Ovary (tissue), 9 donors: Measurements from ENCODE around the gene PRDM15. TPM values are rescaled to one million over a fixed set of nuclear protein-coding genes. Genes with fewer than 3 reads are reported as not detected.

Experiments
- DNase-seq, 5 donors: peaks; one replicate each; pipeline ENCODE4 v3.0.0-alpha.2; 2019 to 2020
- H3K27ac ChIP-seq, 2 donors: fragments of 200-600 bp; one replicate each; pipeline versions ENCODE4 v1.5.1 to v1.8.0; 2019 to 2022
- H3K27me3 ChIP-seq: fragments of 200-600 bp; one replicate; pipeline ENCODE4 v1.8.0; 2022
- H3K36me3 ChIP-seq: fragments of 200-600 bp; sonication (generic); one replicate; pipeline ENCODE4 v1.5.1; 2019
- H3K4me1 ChIP-seq: one replicate; pipeline ENCODE4 v1.8.1; 2013; ENCODE audit warnings: mild to moderate bottlenecking, moderate library complexity; ENCODE audit not compliant: insufficient read depth
- H3K4me3 ChIP-seq: fragments of 200-600 bp; sonication (generic); one replicate; pipeline ENCODE4 v1.5.1; 2017
- H3K9me3 ChIP-seq, 2 donors: fragments of 200-600 bp in 1 of 2; sonication (generic) in 1 of 2; one replicate each; pipeline versions ENCODE4 v1.5.1 to v1.8.1; 2013 to 2019; ENCODE audit warnings: mild to moderate bottlenecking in 1 of 2, moderate library complexity in 1 of 2
- CTCF ChIP-seq, 3 donors: fragments of 450-650 bp in 2 of 3; fragments of 200-600 bp in 1 of 3; IDR thresholded peaks; one replicate each; pipeline versions ENCODE4 v1.5.1 to v1.8.0; 2016 to 2022; ENCODE audit warnings: antibody characterized with exemption in 3 of 3, mild to moderate bottlenecking in 1 of 3
- EP300 ChIP-seq: sonication (generic); formaldehyde crosslinking; IDR thresholded peaks from one replicate; pipeline ENCODE4 v1.6.1; 2017; ENCODE audit warnings: antibody characterized with exemption
- POLR2A ChIP-seq: fragments of 450-650 bp; IDR thresholded peaks from one replicate; pipeline ENCODE4 v1.6.1; 2017; ENCODE audit warnings: antibody characterized with exemption, mild to moderate bottlenecking, moderate library complexity
- WGBS, 3 donors: extraction: QIAGEN DNeasy Blood & Tissue Kit in 1 of 3; methylation state at CpG; one replicate each; pipeline versions ENCODE4 v1.1.5 to v1.1.7; 2013 to 2017; 5-methylcytosine and 5-hydroxymethylcytosine counted together
- intact Hi-C, 4 donors: fragments of 100-400 bp; cut with DNase I; formaldehyde crosslinking; loops; one replicate each; pipeline versions ENCODE4 v1.11.0 to v1.15.1; 2022 to 2023
- polyA plus RNA-seq, 2 donors: library from polyadenylated mRNA; stranded (reverse); fragments of 200-250 nt in 1 of 2; fragments of 350-450 nt in 1 of 2; fragmentation: Illumina TruSeq in 1 of 2; extraction: RNeasy Lipid Tissue Mini Kit (QIAGEN cat#74804) in 1 of 2; gene quantifications; one replicate each; pipeline ENCODE4 v1.2.3, GENCODE V29; 2013 to 2014
- total RNA-seq, 7 donors: library from RNA; depleted of rRNA in 2 of 7; stranded (reverse); fragments of >200 nt in 2 of 7; fragmentation: NEBNext Ultra II Directional in 3 of 7; extraction: Animal tissue kit (Norgen Biotek cat#: 25700) in 3 of 7; gene quantifications; one replicate each; pipeline versions ENCODE4 v1.1.0 to v1.2.4, GENCODE V29; 2016 to 2023
- donor health status: DM: no; HTN: no; CAD: no; lungs with moderate emphysema.
- donor health status: DM: no; HTN: no; CAD: no.
- donor health status: Bipolar disorder and iron deficiency.
- donor health status: DM: yes; HTN: yes; CAD: no.
- donor health status: DM: no; HTN: no; CAD: no.
- donor health status: DM: yes; HTN: yes; CAD: no.

Gene PRDM15
- total and polyA plus RNA-seq, 9 donors, result 2.0 to 10.9 (median 5.9) TPM

DNA sequence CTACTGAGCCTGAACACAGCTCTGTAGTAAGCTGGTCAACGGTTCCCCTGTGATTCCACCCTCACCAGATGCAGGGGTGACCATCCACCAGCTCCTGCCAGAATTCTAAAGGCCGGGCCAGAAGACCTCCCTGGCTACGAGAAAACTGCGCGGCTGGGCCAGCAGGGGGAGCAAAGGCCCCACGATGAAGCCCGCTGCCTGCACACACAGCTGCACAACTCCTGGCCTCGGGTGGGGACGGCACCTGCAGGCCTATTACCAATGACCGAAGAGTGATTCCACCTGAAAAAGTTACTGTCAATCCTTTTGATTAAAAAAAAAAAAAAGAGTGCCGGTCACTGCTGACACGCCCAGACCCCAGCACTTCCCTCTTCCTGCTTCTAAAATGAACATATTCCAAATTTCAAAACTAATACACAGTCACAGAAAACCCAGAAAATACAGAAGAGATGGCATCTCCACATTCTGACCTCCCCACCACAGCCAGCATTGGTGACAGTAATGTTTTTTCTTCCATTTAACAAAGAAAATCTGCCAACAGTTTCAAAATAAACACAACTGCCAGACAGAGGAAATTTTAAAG, 62.5 kb downstream of the PRDM15 start:
- intact Hi-C loops, result loop anchor here (1.0 to 10.0 kb wide), 7 partner anchors 58 to 532 kb away; partner anchors contain the start of gene PRDM15 (in 1 of the 4)
- DNase-seq, result peak; percentile 60 to 78 (median 72)
- H3K36me3 ChIP-seq, result no peaks in the 10 kb centered on the region
- H3K4me3 ChIP-seq, result no peak overlapping the region
- no peaks in the 10 kb centered on the region for H3K27me3 ChIP-seq
- H3K9me3 ChIP-seq, result no peaks in the 10 kb centered on the region
- 5 to 13% (median 8%) methylated on average over 12 of the region's 12 CpGs for WGBS, 3 donors
- no peaks in the 10 kb centered on the region for H3K4me1 ChIP-seq
- peak; percentile 56 to 74 (median 61) for TF ChIP-seq CTCF (IDR thresholded peaks at IDR 0.05)
- no peak for TF ChIP-seq POLR2A
- TF ChIP-seq EP300, result no peak
- no peak overlapping the region for H3K27ac ChIP-seq

- no peaks in the 10 kb centered on the region for H3K9me3 ChIP-seq
- H3K27ac ChIP-seq, result no peak overlapping the region
- no peaks in the 10 kb centered on the region for H3K27me3 ChIP-seq
- no peak for TF ChIP-seq CTCF (IDR thresholded peaks at IDR 0.05)
- TF ChIP-seq POLR2A, result no peak
- TF ChIP-seq EP300, result no peak
- H3K4me1 ChIP-seq, result no peaks in the 10 kb centered on the region
- H3K4me3 ChIP-seq, result no peak overlapping the region
- no peaks in the 10 kb centered on the region for H3K36me3 ChIP-seq
- no peak for DNase-seq
- intact Hi-C loops, result loop anchor here (1.0 to 10.0 kb wide), 7 partner anchors 59 to 531 kb away; partner anchors contain the start of gene PRDM15 (in 1 of the 4)
- 86 to 92% (median 86%) methylated on average over 43 to 50 of the region's 50 CpGs for WGBS, 3 donors
These were observed 63.2 kb downstream of the PRDM15 start for GRCh38 chr21:41815652-41816582.

DNA sequence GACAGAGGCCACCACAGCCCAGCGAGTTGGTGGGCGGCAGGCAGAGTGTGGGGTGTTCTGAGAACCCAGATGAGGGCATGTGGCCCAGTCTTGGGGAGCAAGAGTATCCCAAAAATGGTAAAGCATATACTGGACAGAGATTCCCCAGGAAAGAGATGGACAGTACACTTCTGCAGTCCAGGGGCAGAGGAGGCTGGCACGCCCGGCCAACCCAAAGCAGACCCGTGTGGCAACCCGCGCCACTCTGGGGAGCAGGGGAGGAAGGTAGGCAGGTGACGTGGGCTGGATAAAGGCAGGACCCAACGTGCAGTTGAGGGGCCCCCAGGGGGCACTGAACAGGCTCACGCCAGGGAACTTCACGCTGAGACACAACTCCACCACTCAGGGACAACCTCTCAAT, 65.9 kb downstream of the PRDM15 start:
- no peak overlapping the region for H3K27ac ChIP-seq
- no peak overlapping the region for H3K4me3 ChIP-seq
- H3K9me3 ChIP-seq, result no peaks in the 10 kb centered on the region
- H3K27me3 ChIP-seq, result no peaks in the 10 kb centered on the region
- 90 to 97% (median 92%) methylated on average over 11 of the region's 11 CpGs for WGBS, 3 donors
- H3K4me1 ChIP-seq, result no peaks in the 10 kb centered on the region
- H3K36me3 ChIP-seq, result no peaks in the 10 kb centered on the region
- no peak for TF ChIP-seq POLR2A
- TF ChIP-seq CTCF (IDR thresholded peaks at IDR 0.05), result no peak
- no peak for TF ChIP-seq EP300
- intact Hi-C loops, result loop anchor here in 2 of 4 donors (10.0 kb wide), 3 partner anchors 62 to 528 kb away; partner anchors contain the start of gene PRDM15 (in 1 of the 2)
- DNase-seq, result no peak

DNA sequence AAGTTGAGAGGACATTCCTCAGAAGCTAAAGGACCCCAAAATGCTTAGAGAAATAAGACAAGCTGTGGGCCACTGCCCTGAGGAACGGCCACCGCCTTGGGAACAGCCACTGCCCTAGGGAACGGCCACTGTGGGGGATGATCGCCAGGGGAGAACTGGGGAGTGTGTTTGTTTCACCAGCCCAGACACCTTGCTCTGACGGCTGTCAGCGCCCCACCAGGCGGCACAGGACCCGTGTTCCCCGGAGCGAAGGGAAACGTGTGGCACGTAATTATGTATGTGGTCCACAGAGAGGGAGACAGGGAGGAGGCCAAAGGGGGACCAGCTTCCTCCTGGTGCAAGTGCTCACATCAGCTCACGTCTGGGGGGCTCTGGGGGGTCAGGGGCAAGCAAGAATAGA, 66.5 kb downstream of the PRDM15 start:
- Histone ChIP-seq H3K4me1 (no peaks in the 10 kb centered on the region), H3K27me3 (no peaks in the 10 kb centered on the region), H3K36me3 (no peaks in the 10 kb centered on the region), H3K27ac (no peak overlapping the region), H3K4me3 (no peak overlapping the region), H3K9me3 (no peaks in the 10 kb centered on the region)
- DNase-seq, result no peak
- 87 to 93% (median 87%) methylated on average over 13 of the region's 13 CpGs for WGBS, 3 donors
- no peak for TF ChIP-seq EP300
- no peak for TF ChIP-seq POLR2A
- intact Hi-C loops, result loop anchor here in 2 of 4 donors (10.0 kb wide), 3 partner anchors 62 to 528 kb away; partner anchors contain the start of gene PRDM15 (in 1 of the 2)
